ENCODE results near the gene UBE2J2. TPM values are rescaled to one million over a fixed set of nuclear protein-coding genes. Genes with fewer than 3 reads are reported as not detected.

The UBE2J2 gene
- total RNA-seq, 1 experiment from 2014 or later, result 54.2 TPM

- H3K27me3 ChIP-seq (ENCODE audit: insufficient read depth, low read depth), result no peaks in the 10 kb centered on the region
- peak within 1 kb of the TSS; percentile 89 for H2AFZ ChIP-seq
- H3K79me2 ChIP-seq (ENCODE audit: low read depth), result peaks cover 77% of the 10 kb centered on the region
- no peaks in the 10 kb centered on the region for H3K36me3 ChIP-seq (ENCODE audit: low read depth)
- POLR2A ChIA-PET (ENCODE audit: unreplicated experiment), result no interaction called here
- peaks cover 43% of the 10 kb centered on the region for H3K4me1 ChIP-seq (replicated peaks; ENCODE audit: insufficient read depth)
- no TSS peak for BruUV-seq (replicated peaks)
- H3K27ac ChIP-seq, result peak within 1 kb of the TSS; percentile 32
- DNase-seq, result no peak
- H4K20me1 ChIP-seq (ENCODE audit: insufficient read depth), result peaks cover 26% of the 10 kb centered on the region
- peaks cover 35% of the 10 kb centered on the region; the same call in 1 of the 2 replicates for H3F3A ChIP-seq (ENCODE audit: insufficient read depth, low read depth)
- peak within 1 kb of the TSS; percentile 85 for H3K4me2 ChIP-seq
- intact Hi-C loops (cut with micrococcal nuclease; ENCODE audit: unreplicated experiment), result loop anchor here (10.0 kb wide), 1 partner anchor 248 kb away; the partner anchor contains the start of gene PERM1
- TF ChIP-seq EZH2 (IDR thresholded peaks at IDR 0.05; ENCODE audit: low read depth), result no peak
- no peak for TF ChIP-seq CTCF (conservative IDR thresholded peaks at IDR 0.05)
- CTCF ChIA-PET, result no interaction called here
- no peaks in the 10 kb centered on the region for H3K9me2 ChIP-seq (ENCODE audit: insufficient read depth)
- H3K9me3 ChIP-seq (ENCODE audit: insufficient read depth, low read depth), result no peaks in the 10 kb centered on the region
- peak within 1 kb of the TSS; percentile 99 for H3K4me3 ChIP-seq
These were observed 41.4 kb downstream of the UBE2J2 start, which contains the start of gene B3GALT6 for GRCh38 chr1:1232208-1232795. Gene B3GALT6, plus strand, starts transcription at chr1:1232237. Its CDS starts 42 bp downstream, at chr1:1232279.

- Histone ChIP-seq H3K9me3 (ENCODE audit: insufficient read depth, low read depth) (no peaks in the 10 kb centered on the region), H3K36me3 (ENCODE audit: low read depth) (no peaks in the 10 kb centered on the region), H4K20me1 (ENCODE audit: insufficient read depth) (peaks cover 26% of the 10 kb centered on the region), H3K9me2 (ENCODE audit: insufficient read depth) (no peaks in the 10 kb centered on the region), H3K4me1 (replicated peaks; ENCODE audit: insufficient read depth) (peaks cover 36% of the 10 kb centered on the region), H3F3A (ENCODE audit: insufficient read depth, low read depth) (peaks cover 28% of the 10 kb centered on the region; the same call in 1 of the 2 replicates), H2AFZ (peak within 1 kb of the TSS; percentile 89), H3K27me3 (ENCODE audit: insufficient read depth, low read depth) (no peaks in the 10 kb centered on the region), H3K79me2 (ENCODE audit: low read depth) (peaks cover 82% of the 10 kb centered on the region), H3K4me3 (peak within 1 kb of the TSS; percentile 99), H3K27ac (peak within 1 kb of the TSS; percentile 32), H3K4me2 (peak within 1 kb of the TSS; percentile 85)
- TF ChIP-seq CTCF (conservative IDR thresholded peaks at IDR 0.05) (no peak), EZH2 (IDR thresholded peaks at IDR 0.05; ENCODE audit: low read depth) (no peak)
- DNase-seq, result peak; percentile 86 to 94
- POLR2A ChIA-PET (ENCODE audit: unreplicated experiment), result no interaction called here
- no TSS peak for BruUV-seq (replicated peaks)
- intact Hi-C loops (cut with micrococcal nuclease; ENCODE audit: unreplicated experiment), result loop anchor here (1.0 to 10.0 kb wide), 3 partner anchors 69 to 247 kb away; partner anchors contain the start of gene PERM1
- CTCF ChIA-PET, result interaction anchor here (0.5 to 0.6 kb wide), 2 partner anchors 67 to 109 kb away, joined by 3 read pairs; no protein-coding TSS in a partner anchor
These were observed 42.0 kb downstream of the UBE2J2 start, which contains the start of gene SDF4 for GRCh38 chr1:1231400-1232207. Gene SDF4, minus strand, starts transcription at chr1:1232001. Its CDS starts 3,229 bp downstream, at chr1:1228772.

- Histone ChIP-seq H3K4me3 (peak overlapping the region; percentile 99), H3F3A (ENCODE audit: insufficient read depth, low read depth) (peaks cover 23% of the 10 kb centered on the region; the same call in 1 of the 2 replicates), H3K4me1 (replicated peaks; ENCODE audit: insufficient read depth) (peaks cover 28% of the 10 kb centered on the region), H4K20me1 (ENCODE audit: insufficient read depth) (peaks cover 28% of the 10 kb centered on the region), H3K36me3 (ENCODE audit: low read depth) (no peaks in the 10 kb centered on the region), H3K9me3 (ENCODE audit: insufficient read depth, low read depth) (no peaks in the 10 kb centered on the region), H3K27ac (peak overlapping the region; percentile 32), H3K27me3 (ENCODE audit: insufficient read depth, low read depth) (no peaks in the 10 kb centered on the region), H3K4me2 (peak overlapping the region; percentile 85), H2AFZ (peak overlapping the region; percentile 89), H3K79me2 (ENCODE audit: low read depth) (peaks cover 83% of the 10 kb centered on the region), H3K9me2 (ENCODE audit: insufficient read depth) (no peaks in the 10 kb centered on the region)
- POLR2A ChIA-PET (ENCODE audit: unreplicated experiment), result interaction anchor here (0.5 kb wide), 1 partner anchor 245 kb away, joined by 3 read pairs; no protein-coding TSS in a partner anchor
- TF ChIP-seq EZH2 (IDR thresholded peaks at IDR 0.05; ENCODE audit: low read depth) (no peak), CTCF (conservative IDR thresholded peaks at IDR 0.05) (peak; percentile 52)
- CTCF ChIA-PET, result interaction anchor here (0.5 to 0.6 kb wide), 3 partner anchors 67 to 326 kb away, joined by 3 to 7 read pairs (median 3); no protein-coding TSS in a partner anchor
- intact Hi-C loops (cut with micrococcal nuclease; ENCODE audit: unreplicated experiment), result loop anchor here (1.0 to 10.0 kb wide), 3 partner anchors 69 to 246 kb away; partner anchors contain the start of gene PERM1
- DNase-seq, result peak in 1 of 2 experiments; percentile 58
- TSS peak; percentile 83 for BruUV-seq (replicated peaks)
These were observed 42.8 kb downstream of the UBE2J2 start for GRCh38 chr1:1230656-1231399.

Measured in PC-9 (cell line).